Activated T-helper 1 cell treated with anti-CD3 and anti-CD28 coated beads, Interleukin-12 subunit alpha, Interleukin-12 subunit beta, Interleukin-2, Interleukin-4 antibody, amounts not matched to agents 30 ng/mL and 10 ng/mL and 1 ng/mL, durations not matched to agents 14 hours and 24 hours and 36 hours (primary cell): Measurements from ENCODE around the gene TRIM36. TPM values are rescaled to one million over a fixed set of nuclear protein-coding genes. Genes with fewer than 3 reads are reported as not detected.
A peak's percentile ranks its signal among the peaks of the same experiment; 100 is the strongest.

Source experiments
- DNase-seq: peaks from one replicate; pipeline ENCODE4 v3.0.0; 2021; ENCODE audit warnings: low spot score
- H3K27ac Mint-ChIP-seq: one replicate; pipeline ENCODE4 v1.8.0; 2021; ENCODE audit warnings: mild to moderate bottlenecking, mixed read lengths
- H3K27me3 Mint-ChIP-seq: one replicate; pipeline ENCODE4 v1.8.0; 2022; ENCODE audit warnings: mild to moderate bottlenecking, moderate library complexity, mixed read lengths; ENCODE audit not compliant: insufficient read depth
- H3K36me3 Mint-ChIP-seq: one replicate; pipeline ENCODE4 v1.8.0; 2021; ENCODE audit warnings: low read depth, mixed read lengths
- H3K4me1 Mint-ChIP-seq: one replicate; pipeline ENCODE4 v1.8.0; 2021; ENCODE audit warnings: low read depth, mixed read lengths
- H3K4me3 Mint-ChIP-seq: one replicate; pipeline ENCODE4 v1.8.0; 2021; ENCODE audit warnings: mild to moderate bottlenecking, moderate library complexity, mixed read lengths
- H3K9me3 Mint-ChIP-seq: one replicate; pipeline ENCODE4 v1.8.0; 2021; ENCODE audit warnings: mixed read lengths
- intact Hi-C: fragments of 100-400 bp; cut with micrococcal nuclease; formaldehyde crosslinking; loops from one replicate; pipeline ENCODE4 v1.15.1; 2024
- total RNA-seq: library from RNA; stranded (reverse); gene quantifications from 2 replicates; pipeline ENCODE4 v1.2.3, GENCODE V29; 2022

The TRIM36 gene, protein sequence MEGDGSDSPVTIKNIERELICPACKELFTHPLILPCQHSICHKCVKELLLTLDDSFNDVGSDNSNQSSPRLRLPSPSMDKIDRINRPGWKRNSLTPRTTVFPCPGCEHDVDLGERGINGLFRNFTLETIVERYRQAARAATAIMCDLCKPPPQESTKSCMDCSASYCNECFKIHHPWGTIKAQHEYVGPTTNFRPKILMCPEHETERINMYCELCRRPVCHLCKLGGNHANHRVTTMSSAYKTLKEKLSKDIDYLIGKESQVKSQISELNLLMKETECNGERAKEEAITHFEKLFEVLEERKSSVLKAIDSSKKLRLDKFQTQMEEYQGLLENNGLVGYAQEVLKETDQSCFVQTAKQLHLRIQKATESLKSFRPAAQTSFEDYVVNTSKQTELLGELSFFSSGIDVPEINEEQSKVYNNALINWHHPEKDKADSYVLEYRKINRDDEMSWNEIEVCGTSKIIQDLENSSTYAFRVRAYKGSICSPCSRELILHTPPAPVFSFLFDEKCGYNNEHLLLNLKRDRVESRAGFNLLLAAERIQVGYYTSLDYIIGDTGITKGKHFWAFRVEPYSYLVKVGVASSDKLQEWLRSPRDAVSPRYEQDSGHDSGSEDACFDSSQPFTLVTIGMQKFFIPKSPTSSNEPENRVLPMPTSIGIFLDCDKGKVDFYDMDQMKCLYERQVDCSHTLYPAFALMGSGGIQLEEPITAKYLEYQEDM
- not detected in 2 replicates for total RNA-seq

DNA sequence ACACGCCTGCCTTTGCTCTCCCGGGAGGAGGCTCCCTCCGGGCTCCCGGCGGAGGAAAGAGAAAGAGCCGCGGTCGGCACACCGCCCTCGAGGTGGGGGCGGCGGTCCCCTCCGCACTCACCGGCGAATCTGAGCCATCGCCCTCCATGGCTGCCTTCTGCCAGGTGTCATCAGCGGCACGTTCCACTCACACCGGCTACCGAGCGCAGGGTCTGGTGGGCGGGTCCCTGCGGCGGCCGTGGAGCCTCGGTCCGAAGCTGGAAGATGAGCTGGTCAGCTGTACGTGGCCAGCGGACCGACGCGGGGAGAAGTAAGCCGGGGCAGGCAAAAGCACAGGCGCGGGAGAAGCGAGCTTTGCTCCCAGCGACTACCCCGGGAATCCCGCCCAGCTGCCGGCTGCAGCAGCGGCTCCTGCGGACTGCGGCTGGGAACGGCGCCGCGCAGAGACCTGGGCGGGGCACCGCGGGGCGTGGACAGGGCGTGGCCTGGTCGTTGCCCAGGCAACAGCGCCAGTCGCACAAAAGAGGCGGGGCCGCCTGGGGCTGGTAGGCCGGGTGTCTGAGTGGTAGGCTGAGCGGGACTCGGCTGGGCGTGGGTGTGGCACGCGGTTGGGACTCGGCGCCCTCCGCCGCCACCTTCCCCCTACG is at the start of gene TRIM36:
TSS of gene TRIM36 (minus strand) at position 422 of the 647 bp plus-strand sequence. CDS start at position 148, 274 bp downstream.
- intact Hi-C loops, result loop anchor here (1.0 to 10.0 kb wide), 8 partner anchors 40 to 915 kb away; partner anchors contain the start of genes AP3S1, ATG12, CCDC112 and COMMD10
- H3K27me3 Mint-ChIP-seq, result peaks cover 60% of the 10 kb centered on the region
- H3K36me3 Mint-ChIP-seq, result peaks cover 8% of the 10 kb centered on the region
- peak within 1 kb of the TSS; percentile 82 for H3K4me3 Mint-ChIP-seq
- DNase-seq, result peak; percentile 90
- peaks cover 16% of the 10 kb centered on the region for H3K9me3 Mint-ChIP-seq
- peak within 1 kb of the TSS; percentile 37 for H3K27ac Mint-ChIP-seq
- peaks cover 6% of the 10 kb centered on the region for H3K4me1 Mint-ChIP-seq

DNA sequence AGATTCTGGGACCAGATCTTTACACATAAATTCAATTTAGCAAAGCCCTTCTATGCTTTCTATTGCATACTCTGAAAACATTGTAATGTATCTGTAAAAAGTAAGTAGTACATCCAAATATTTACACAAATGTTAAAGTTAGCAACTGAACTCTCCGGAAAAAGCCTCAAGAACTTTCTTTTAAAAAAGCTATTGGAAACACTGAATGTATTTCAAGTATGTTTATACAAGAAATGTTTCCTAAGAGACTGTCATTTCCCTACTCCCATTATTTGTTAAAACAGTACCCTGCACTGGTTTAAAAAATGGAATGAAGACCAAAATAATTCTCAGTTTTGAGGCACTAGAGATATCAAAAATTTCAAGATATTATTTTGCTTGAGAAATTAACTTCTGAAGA is 44.8 kb upstream of the TRIM36 start:
- H3K4me3 Mint-ChIP-seq, result no peak overlapping the region
- H3K9me3 Mint-ChIP-seq, result no peaks in the 10 kb centered on the region
- H3K27me3 Mint-ChIP-seq, result no peaks in the 10 kb centered on the region
- no peak overlapping the region for H3K27ac Mint-ChIP-seq
- H3K36me3 Mint-ChIP-seq, result peaks cover 23% of the 10 kb centered on the region
- intact Hi-C loops, result no loop called here
- DNase-seq, result no peak
- H3K4me1 Mint-ChIP-seq, result peaks cover 5% of the 10 kb centered on the region

DNA sequence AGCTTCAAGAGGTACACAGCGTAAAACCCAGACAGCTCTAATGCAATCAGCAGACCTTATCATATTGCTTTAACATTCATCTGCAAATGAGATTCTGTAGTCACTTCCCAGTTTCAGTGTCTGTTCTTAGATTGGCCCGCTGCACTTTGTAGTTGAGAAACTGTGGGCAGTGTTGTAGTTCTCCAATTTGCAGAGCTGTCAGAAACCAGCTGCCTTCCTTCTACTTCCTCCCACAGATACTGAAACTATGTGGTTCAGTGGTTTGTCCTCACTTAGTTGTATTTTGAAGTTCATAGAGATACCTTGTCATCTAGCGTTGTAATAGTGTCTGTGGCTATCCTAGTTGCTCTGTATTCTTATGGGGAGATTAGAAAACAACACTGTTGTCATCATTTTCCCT is 39.6 kb upstream of the TRIM36 start:
- H3K27ac Mint-ChIP-seq, result peak overlapping the region; percentile 28
- no peak overlapping the region for H3K4me3 Mint-ChIP-seq
- peaks cover 17% of the 10 kb centered on the region for H3K4me1 Mint-ChIP-seq
- H3K36me3 Mint-ChIP-seq, result peaks cover 21% of the 10 kb centered on the region
- no peaks in the 10 kb centered on the region for H3K9me3 Mint-ChIP-seq
- DNase-seq, result peak; percentile 59
- no peaks in the 10 kb centered on the region for H3K27me3 Mint-ChIP-seq
- intact Hi-C loops, result loop anchor here (1.0 to 2.0 kb wide), 8 partner anchors 28 to 633 kb away; partner anchors contain the start of genes CCDC112 and FEM1C

DNA sequence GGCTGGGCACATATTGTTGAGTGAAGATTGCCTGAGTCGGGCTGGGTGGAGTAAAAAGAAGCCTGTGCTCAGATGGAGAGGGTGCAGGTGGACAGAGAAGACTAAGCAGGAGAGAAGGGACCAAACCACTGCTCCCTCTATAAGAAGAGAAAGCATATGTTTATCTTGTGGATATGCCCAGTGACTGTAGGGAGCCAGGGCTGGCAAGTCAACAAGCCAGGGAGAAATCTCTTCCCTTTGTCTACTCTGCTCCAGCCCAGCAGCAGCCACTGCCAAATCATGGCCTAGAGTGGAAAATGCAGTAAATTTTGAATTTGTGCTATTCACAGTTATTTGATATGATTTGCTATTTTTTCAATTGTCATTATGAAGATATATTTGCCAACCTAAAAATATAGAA is 33.2 kb upstream of the TRIM36 start:
- DNase-seq, result no peak
- H3K36me3 Mint-ChIP-seq, result peaks cover 9% of the 10 kb centered on the region
- H3K4me1 Mint-ChIP-seq, result no peaks in the 10 kb centered on the region
- intact Hi-C loops, result no loop called here
- H3K9me3 Mint-ChIP-seq, result no peaks in the 10 kb centered on the region
- peaks cover 10% of the 10 kb centered on the region for H3K27me3 Mint-ChIP-seq
- no peak overlapping the region for H3K27ac Mint-ChIP-seq
- no peak overlapping the region for H3K4me3 Mint-ChIP-seq

DNA sequence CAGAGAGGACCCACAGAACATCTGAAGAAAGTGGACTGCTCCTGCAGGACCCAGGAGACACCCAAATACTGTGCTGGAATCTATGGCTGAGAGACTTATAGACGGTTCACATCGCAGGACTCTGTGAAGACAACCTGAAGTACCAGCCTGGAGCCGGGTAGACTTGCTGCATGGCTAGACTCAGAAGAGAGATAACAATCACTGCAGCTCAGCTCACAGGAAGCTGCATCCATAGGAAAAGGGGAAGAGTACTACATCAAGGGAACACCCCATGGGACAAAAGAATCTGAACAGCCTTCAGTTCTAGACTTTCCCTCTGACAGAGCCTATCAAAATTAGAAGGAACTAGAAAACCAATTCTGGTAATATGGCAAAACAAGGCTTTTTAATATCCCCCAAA is 26.5 kb upstream of the TRIM36 start:
- Mint-ChIP-seq H3K9me3 (no peaks in the 10 kb centered on the region), H3K4me3 (no peak overlapping the region), H3K27me3 (peaks cover 18% of the 10 kb centered on the region), H3K36me3 (peaks cover 3% of the 10 kb centered on the region), H3K27ac (no peak overlapping the region), H3K4me1 (no peaks in the 10 kb centered on the region)
- intact Hi-C loops, result no loop called here
- no peak for DNase-seq

DNA sequence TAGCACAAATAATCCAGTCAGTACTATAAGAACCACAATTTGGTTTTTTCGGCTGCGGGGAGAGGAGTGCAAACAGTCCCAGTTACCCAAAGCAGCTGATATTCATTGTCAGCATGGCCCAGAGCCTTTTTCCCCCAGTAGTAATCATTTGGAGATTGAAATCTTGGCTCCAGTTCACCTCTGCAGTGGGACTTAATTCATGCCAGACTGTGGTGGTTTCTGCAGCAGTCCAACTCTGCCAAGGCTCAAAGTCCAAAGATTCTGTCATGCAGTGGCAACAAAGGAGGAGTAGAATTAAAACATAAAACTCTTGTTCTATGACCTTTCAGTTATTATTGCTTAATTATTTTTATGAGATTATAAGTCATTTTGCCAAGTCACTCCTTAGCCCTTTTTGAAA is 25.0 kb upstream of the TRIM36 start:
- peaks cover 16% of the 10 kb centered on the region for H3K27me3 Mint-ChIP-seq
- H3K4me3 Mint-ChIP-seq, result no peak overlapping the region
- DNase-seq, result no peak
- H3K9me3 Mint-ChIP-seq, result no peaks in the 10 kb centered on the region
- no peaks in the 10 kb centered on the region for H3K36me3 Mint-ChIP-seq
- no peaks in the 10 kb centered on the region for H3K4me1 Mint-ChIP-seq
- no peak overlapping the region for H3K27ac Mint-ChIP-seq
- intact Hi-C loops, result no loop called here

DNA sequence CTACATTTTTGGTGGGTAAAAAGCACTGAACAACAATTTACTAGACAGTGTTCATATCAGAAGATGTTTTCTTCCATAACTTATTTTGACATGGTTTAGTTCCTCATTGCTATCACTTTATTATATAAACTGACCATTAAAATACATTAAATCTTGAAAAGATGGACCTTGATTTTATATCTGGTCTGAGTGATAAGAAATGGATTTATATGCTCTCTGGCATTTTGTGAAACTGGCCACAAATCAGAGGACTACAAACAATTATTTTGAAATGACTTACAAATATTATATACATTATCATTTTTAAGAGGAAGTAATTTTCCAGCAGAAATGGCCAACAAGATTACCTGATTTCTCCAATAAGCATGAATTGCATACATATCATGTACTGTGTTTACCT is 23.6 kb upstream of the TRIM36 start:
- Mint-ChIP-seq H3K4me1 (no peaks in the 10 kb centered on the region), H3K27ac (no peak overlapping the region)
- no peak for DNase-seq

DNA sequence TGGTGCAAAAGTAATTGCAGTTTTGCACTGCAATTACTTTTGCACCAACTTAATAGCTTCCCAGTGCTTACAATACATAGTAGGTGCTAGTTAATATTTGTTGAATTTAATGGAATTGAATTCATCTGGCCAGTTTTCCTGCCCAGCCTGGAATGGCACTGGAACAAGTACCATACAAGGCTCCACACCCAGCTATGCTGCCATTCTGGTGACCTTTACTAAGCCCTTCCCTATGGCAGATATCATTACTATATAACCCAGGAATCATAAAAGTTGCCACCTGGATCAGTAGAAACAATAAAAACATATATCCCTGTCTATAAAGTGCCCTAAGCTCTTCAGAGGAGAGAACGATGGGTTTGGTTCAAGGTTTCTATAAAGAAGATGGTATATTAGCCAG is 22.4 kb upstream of the TRIM36 start:
- DNase-seq, result no peak
- intact Hi-C loops, result no loop called here
- Mint-ChIP-seq H3K27me3 (peaks cover 10% of the 10 kb centered on the region), H3K27ac (no peak overlapping the region), H3K36me3 (no peaks in the 10 kb centered on the region), H3K4me3 (no peak overlapping the region), H3K9me3 (no peaks in the 10 kb centered on the region), H3K4me1 (no peaks in the 10 kb centered on the region)

More for the DNA sequence above, 23.6 kb upstream of the TRIM36 start:
- Mint-ChIP-seq H3K4me3 (no peak overlapping the region), H3K9me3 (no peaks in the 10 kb centered on the region), H3K27me3 (peaks cover 10% of the 10 kb centered on the region), H3K36me3 (no peaks in the 10 kb centered on the region)
- intact Hi-C loops, result no loop called here

DNA sequence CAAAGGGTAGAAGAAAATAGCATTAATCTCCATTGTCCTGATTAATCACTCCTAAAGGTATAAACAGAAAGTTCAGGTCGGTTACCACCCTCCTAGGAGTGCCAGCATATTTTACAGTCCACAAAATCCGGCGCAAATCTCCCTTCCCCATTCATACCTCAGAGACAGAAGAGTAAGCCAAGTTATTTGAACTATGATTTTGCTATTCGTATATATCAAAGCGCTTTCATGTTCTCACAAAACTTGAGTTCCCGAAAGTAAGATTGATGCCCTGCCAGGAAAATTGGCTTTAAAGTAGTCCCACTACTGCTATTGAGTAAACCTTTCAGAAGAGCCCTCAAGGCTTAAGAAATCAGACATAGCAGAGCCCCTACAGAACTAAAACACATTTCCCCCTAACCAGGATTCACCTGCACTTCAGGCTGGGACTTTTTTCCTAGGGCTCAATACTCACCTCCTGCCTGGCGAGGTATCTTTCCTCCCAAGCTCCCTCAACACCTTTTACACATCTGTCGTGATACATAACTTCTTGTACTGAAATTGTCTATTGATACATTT is 21.8 kb upstream of the TRIM36 start:
- intact Hi-C loops, result no loop called here
- Mint-ChIP-seq H3K4me3 (no peak overlapping the region), H3K27me3 (peaks cover 9% of the 10 kb centered on the region), H3K9me3 (no peaks in the 10 kb centered on the region), H3K27ac (no peak overlapping the region), H3K36me3 (no peaks in the 10 kb centered on the region), H3K4me1 (no peaks in the 10 kb centered on the region)
- DNase-seq, result no peak

DNA sequence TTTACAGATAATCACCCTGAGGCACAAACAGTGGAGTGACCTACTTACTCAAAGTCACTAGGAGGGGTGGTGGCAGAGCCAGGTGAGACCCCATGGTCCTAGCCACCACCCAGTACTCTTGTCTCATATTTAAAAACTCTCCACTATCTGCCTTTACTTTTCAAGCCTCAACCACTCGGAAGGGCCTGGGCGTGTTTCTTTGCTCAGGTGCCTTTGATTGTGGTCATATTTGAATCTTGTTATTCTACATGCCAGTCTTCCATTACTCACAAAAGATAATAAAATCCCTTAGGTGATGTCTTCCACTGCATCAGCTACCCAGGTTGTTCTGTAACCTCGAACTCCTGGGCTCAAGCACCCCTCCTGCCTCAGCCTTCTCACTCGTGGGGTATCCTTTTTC is 20.7 kb upstream of the TRIM36 start:
- Mint-ChIP-seq H3K9me3 (no peaks in the 10 kb centered on the region), H3K27me3 (peaks cover 9% of the 10 kb centered on the region), H3K4me1 (no peaks in the 10 kb centered on the region), H3K4me3 (no peak overlapping the region), H3K36me3 (no peaks in the 10 kb centered on the region), H3K27ac (no peak overlapping the region)
- DNase-seq, result no peak
- intact Hi-C loops, result no loop called here

DNA sequence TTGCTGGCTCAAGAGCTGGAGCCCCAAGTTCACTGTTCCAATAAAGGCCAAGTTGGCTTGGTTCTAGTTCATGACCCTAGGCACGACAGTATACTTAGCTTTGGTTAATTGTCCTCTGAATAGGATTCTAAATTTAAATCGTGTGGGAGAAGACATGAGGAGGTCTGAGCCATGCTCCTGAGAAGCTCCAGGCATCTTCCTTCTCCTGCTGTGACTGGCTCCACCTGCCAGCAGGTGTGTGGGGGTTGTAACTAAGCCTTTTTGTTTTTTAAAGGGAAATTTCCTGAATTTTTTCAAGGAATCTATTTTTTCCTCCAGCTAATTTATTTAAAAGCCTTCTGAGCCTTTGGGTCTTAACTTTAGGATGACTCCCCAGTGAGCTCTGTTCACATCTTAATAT is 20.2 kb upstream of the TRIM36 start:
- Mint-ChIP-seq H3K27ac (no peak overlapping the region), H3K4me1 (no peaks in the 10 kb centered on the region), H3K36me3 (no peaks in the 10 kb centered on the region), H3K27me3 (peaks cover 9% of the 10 kb centered on the region), H3K9me3 (no peaks in the 10 kb centered on the region), H3K4me3 (no peak overlapping the region)
- DNase-seq, result no peak
- intact Hi-C loops, result no loop called here

DNA sequence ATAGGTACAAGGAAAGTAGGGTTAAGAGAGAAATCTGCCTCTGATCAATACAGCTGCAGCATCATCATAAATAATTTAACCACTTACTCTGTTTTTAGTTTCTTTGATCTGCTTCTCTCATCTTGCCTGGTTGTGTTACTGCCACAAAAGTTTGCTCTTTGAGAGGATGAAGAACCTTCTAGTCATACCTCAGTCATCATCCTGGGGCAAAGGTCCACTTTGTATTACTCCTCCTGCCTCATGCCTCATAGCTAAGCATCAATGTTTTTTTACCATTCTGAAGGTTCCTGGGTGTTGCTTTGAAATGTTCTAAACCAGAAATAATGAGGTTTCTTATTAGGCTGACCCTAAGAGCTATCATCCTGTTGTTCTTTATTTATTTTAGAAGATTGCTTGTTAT is 17.1 kb upstream of the TRIM36 start:
- Mint-ChIP-seq H3K36me3 (no peaks in the 10 kb centered on the region), H3K27me3 (peaks cover 35% of the 10 kb centered on the region), H3K4me1 (no peaks in the 10 kb centered on the region), H3K9me3 (no peaks in the 10 kb centered on the region), H3K27ac (no peak overlapping the region), H3K4me3 (no peak overlapping the region)
- no peak for DNase-seq
- intact Hi-C loops, result no loop called here
